ENCODE data around the gene SPAST.
"Not testable (repeated sequence)": the region's sequence is repeated elsewhere in the genome, so short reads cannot be mapped to it uniquely, and the experiment has no call there.

The SPAST gene

DNA sequence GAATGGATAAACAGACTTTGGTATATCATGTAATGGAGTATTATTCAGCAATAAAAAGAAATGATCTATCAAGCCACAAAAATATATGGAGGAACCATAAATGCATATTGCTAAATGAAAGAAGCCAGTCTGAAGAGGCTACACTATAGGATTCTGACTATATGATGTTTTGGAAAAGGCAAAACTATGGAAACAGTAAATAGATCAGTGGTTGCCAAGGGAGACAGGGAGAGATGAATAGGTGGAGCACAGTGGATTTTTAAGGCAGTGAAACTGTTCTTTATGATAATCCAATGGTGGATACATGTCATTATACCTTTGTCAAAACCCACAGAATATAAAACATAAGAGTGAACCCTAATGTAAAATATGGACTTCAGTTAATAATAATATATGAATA lies 61.3 kb downstream of the SPAST start:
- no peak for DNase-seq (ENCODE audit: low spot score)

DNA sequence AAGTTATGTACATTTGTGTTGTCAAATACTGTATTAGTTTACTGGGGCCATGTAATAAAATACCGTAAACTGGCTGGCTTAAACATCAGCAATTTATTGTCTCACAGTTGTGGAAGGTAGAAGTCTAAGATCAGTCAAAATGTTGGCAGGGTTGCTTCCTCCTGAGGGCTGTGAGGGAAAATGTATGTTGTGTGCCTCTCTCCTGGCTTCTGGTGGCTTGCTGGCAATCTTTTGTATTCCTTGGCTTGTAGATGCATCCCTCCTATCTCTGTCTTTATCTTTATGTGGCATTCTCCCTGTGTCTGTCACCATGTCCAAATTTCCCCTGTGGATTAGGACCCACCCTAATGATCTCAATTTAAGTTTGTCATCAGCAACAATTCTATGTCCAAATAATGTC lies 65.3 kb downstream of the SPAST start:
- no peak for DNase-seq (ENCODE audit: low spot score)

- DNase-seq (ENCODE audit: low spot score): no peak
Measured at GRCh38 chr2:32129086-32129485, 65.7 kb downstream of the SPAST start.

- peak; percentile 70 for DNase-seq (ENCODE audit: low spot score)
Measured at GRCh38 chr2:32135409-32135808, 72.1 kb downstream of the SPAST start.

- DNase-seq (ENCODE audit: low spot score): no peak
Measured at GRCh38 chr2:32136097-32136496, 72.7 kb downstream of the SPAST start.

DNA sequence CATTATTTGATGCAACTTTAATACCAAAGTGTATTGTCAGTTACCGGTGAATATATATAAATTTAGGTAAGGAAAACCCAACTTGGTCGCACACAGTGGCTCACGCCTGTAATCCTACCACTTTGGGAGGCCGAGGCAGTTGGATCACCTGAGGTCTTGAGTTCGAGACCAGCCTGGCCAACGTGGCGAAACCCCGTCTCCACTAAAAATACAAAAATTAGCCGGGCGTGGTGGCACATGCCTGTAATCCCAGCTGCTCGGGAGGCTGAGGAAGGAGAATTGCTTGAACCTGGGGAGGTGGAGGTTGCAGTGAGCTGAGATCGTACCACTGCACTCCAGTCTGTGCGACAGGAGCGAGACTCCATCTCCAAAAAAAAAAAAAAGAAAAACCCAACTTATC lies 88.2 kb downstream of the SPAST start:
- DNase-seq (ENCODE audit: low spot score): not testable (repeated sequence)

DNA sequence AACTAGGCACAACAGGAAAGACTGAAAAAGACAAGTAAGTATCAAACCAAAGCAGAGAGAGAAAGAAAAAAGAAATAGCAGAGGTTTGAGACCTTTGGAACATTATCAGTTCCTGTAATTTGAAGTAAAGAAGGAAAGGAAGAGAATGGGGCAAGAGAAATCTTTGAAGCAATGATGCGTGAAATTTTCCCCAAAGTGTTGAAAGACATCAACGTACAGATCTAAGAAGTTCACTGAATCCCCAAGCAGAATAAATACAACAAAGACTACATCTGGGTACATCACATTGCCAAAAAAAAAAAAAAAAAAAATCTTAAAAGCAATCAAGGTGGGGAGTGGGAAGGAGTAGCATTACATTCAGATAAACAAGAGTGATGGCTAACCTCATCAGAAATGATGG lies 96.3 kb downstream of the SPAST start:
- no peak for DNase-seq (ENCODE audit: low spot score)

DNA sequence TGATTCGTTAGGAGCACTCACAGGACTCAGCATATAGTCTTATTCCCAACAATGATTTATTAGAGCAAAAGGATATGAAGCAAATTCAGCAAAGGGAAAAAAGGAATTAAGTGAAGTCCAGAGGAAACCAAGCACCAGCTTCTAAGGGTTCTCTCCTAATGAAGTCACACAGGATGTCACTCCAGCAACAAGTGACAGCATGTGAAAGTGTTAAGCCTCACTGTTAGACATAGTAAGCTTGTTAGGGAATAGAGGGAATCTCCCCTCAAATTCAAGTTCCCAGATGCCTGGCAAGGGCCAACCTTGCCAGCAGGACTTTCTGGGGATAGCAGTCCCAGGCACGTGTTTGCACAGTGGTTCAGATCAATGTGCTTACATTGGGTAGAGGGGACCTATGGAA lies 97.9 kb downstream of the SPAST start:
- no peak for DNase-seq (ENCODE audit: low spot score)

GRCh38 chr2:32164254-32164653 lies 100.9 kb downstream of the SPAST start:
- DNase-seq (ENCODE audit: low spot score): not testable (repeated sequence)

- not testable (repeated sequence) for DNase-seq (ENCODE audit: low spot score)
Measured at GRCh38 chr2:32165027-32165347, 101.6 kb downstream of the SPAST start.

- no peak for DNase-seq (ENCODE audit: low spot score)
Measured at GRCh38 chr2:32166115-32166574, 102.8 kb downstream of the SPAST start.

GRCh38 chr2:32168513-32168912 lies 105.2 kb downstream of the SPAST start:
- DNase-seq (ENCODE audit: low spot score): no peak

- DNase-seq (ENCODE audit: low spot score): no peak
Measured at GRCh38 chr2:32172870-32173269, 109.5 kb downstream of the SPAST start.

DNA sequence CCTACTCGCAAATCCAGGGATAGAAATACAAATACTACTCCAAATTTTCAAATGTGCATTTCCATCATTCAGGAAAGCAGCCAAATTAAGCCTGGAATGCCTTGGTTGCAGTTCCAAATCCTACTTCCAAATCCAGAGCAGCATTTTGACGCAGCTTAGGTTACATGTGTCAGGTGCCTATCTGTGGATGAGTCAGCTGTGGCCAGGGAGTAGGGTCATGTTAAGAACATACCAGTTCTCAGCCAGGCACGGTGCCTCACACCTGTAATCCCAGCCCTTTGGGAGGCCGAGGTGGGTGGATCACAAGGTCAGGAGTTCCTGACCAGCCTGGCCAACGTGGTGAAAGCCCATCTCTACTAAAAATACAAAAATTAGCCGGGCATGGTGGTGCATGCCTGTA lies 119.3 kb downstream of the SPAST start:
- DNase-seq (ENCODE audit: low spot score): no peak

- no peak for DNase-seq (ENCODE audit: low spot score)
Measured at GRCh38 chr2:32189011-32189410, 125.7 kb downstream of the SPAST start.

GRCh38 chr2:32192418-32192817 lies 129.1 kb downstream of the SPAST start:
- DNase-seq (ENCODE audit: low spot score): no peak

- DNase-seq (ENCODE audit: low spot score): no peak
Measured at GRCh38 chr2:32200814-32201213, 137.5 kb downstream of the SPAST start.

DNA sequence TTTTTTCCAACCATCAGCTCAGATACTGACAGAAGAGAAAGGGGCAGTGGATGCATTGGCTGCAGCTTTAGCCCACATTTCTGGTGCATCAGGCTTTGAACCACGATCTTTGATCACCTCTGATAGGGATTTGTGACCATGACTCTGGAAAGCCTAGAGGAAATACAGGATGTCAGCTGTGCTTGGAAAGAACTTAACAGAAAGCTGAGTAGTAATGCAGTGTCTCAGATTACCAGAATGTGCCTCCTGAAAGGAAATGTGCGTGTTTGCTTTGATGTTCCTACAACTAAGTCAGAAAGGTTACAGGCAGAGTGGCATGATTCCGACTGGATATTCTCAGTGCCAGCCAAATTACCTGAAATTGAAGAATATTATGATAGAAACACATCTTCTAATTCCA lies 140.1 kb downstream of the SPAST start:
- DNase-seq (ENCODE audit: low spot score): not testable (repeated sequence)
